ENCODE results near the gene EIF3A.
"Not testable (repeated sequence)": the region's sequence is repeated elsewhere in the genome, so short reads cannot be mapped to it uniquely, and the experiment has no call there.

- not testable (repeated sequence) for TF ChIP-seq POLR2A (IDR thresholded peaks at IDR 0.05; ENCODE audit: low read depth, low read length); POLR2AphosphoS5 (IDR thresholded peaks at IDR 0.05; ENCODE audit: low read depth, low read length); PAX5 (IDR thresholded peaks at IDR 0.05; ENCODE audit: insufficient read depth, low read length, severe bottlenecking); POU2F2 (IDR thresholded peaks at IDR 0.05; ENCODE audit: low read depth, low read length)
These were observed 26.5 kb upstream of the EIF3A start for GRCh38 chr10:119107106-119107505.
